Measurements from ENCODE around the gene CRISP3.

Gene CRISP3

GRCh38 chr6:49692534-49692933 lies 51.7 kb downstream of the CRISP3 start:
- no peak for DNase-seq (ENCODE audit: low read depth)

Measured in activated T-cell treated with anti-CD3 and anti-CD28 coated beads for 24 hours (primary cell).